Right lobe of liver (tissue), 6 donors: ENCODE measurements around the gene SOD3. TPM values are rescaled to one million over a fixed set of nuclear protein-coding genes. Genes with fewer than 3 reads are reported as not detected.

Source experiments
- ATAC-seq, 4 donors: fragments of 200-7000 bp; cut with Tn5 transposase; one replicate each; pipeline ENCODE4 v1.9.1; 2020; ENCODE audit warnings: mild to moderate bottlenecking in 4 of 4, moderate library complexity in 4 of 4
- DNase-seq, 3 donors: peaks; one replicate each; pipeline ENCODE4 v3.0.0-alpha.2; 2020
- H3K27ac ChIP-seq, 3 donors: fragments of 200-600 bp; one replicate each; pipeline ENCODE4 v1.8.0; 2022
- H3K27me3 ChIP-seq, 2 donors: fragments of 200-600 bp; one replicate each; pipeline ENCODE4 v1.8.0; 2022
- H3K36me3 ChIP-seq, 4 donors: fragments of 200-600 bp; sonication (generic) in 1 of 4; one replicate each; pipeline versions ENCODE4 v1.5.1 to v1.8.0; 2017 to 2022; ENCODE audit warnings: control low read depth in 1 of 4
- H3K4me1 ChIP-seq, 4 donors: fragments of 200-600 bp; sonication (generic) in 1 of 4; one replicate each; pipeline versions ENCODE4 v1.5.1 to v1.8.0; 2017 to 2022; ENCODE audit warnings: control low read depth in 1 of 4
- H3K4me3 ChIP-seq, 3 donors: fragments of 200-600 bp; one replicate each; pipeline ENCODE4 v1.8.0; 2022
- H3K9me3 ChIP-seq, 4 donors: fragments of 200-600 bp; sonication (generic) in 1 of 4; one replicate each; pipeline versions ENCODE4 v1.5.1 to v1.8.0; 2017 to 2022; ENCODE audit warnings: control low read depth in 1 of 4
- CTCF ChIP-seq, 4 donors: fragments of 200-600 bp in 3 of 4; fragments of 450-650 bp in 1 of 4; IDR thresholded peaks; one replicate each; pipeline versions ENCODE4 v1.5.1 to v1.8.0; 2016 to 2022; ENCODE audit warnings: antibody characterized with exemption in 4 of 4, mild to moderate bottlenecking in 2 of 4
- POLR2A ChIP-seq: fragments of 450-650 bp; IDR thresholded peaks from one replicate; pipeline ENCODE4 v1.6.1; 2017; ENCODE audit warnings: antibody characterized with exemption, mild to moderate bottlenecking
- WGBS: methylation state at CpG from one replicate; pipeline ENCODE4 v1.1.6; 2018; ENCODE audit warnings: low coverage, low lambda C conversion rate; ENCODE audit not compliant: insufficient coverage; ENCODE audit errors: missing lambda C conversion rate; 5-methylcytosine and 5-hydroxymethylcytosine counted together
- intact Hi-C, 2 donors: fragments of 100-400 bp; cut with DNase I; formaldehyde crosslinking; loops; one replicate each; pipeline versions ENCODE4 v1.11.2 to v1.14.1; 2022
- total RNA-seq, 6 experiments: library from RNA; depleted of rRNA in 2 of 6; stranded (reverse); fragments of >200 nt in 2 of 6; fragmentation: NEBNext Ultra II Directional in 3 of 6; extraction: Animal tissue kit (Norgen Biotek cat#: 25700) in 3 of 6; gene quantifications; one replicate each; pipeline versions ENCODE4 v1.1.0 to v1.2.4, GENCODE V29; 2016 to 2023
- donor health status: DM: no; HTN: yes; CAD: no.
- donor health status: DM: no; HTN: no; CAD: no.
- donor health status: DM: no; HTN: no; CAD: no.
- donor health status: DM: no; HTN: yes; CAD: no.
- donor health status: DM: no; HTN: yes; CAD: no.

The SOD3 gene
- total RNA-seq, 6 experiments from 2014 or later = 1.5 to 7.9 (median 3.6) TPM

- ATAC-seq (peak; percentile 12 to 39 (median 38)), DNase-seq (no peak)
- no peak overlapping the region for H3K27ac ChIP-seq
- WGBS = 56% methylated on average over 5 of the region's 5 CpGs
- no peaks in the 10 kb centered on the region for H3K9me3 ChIP-seq
- H3K4me1 ChIP-seq = peaks cover 0 to 8% (median 0%) of the 10 kb centered on the region in 4 donors
- H3K27me3 ChIP-seq = no peaks in the 10 kb centered on the region
- no peak overlapping the region for H3K4me3 ChIP-seq
- H3K36me3 ChIP-seq = no peaks in the 10 kb centered on the region
- TF ChIP-seq POLR2A (no peak), CTCF (IDR thresholded peaks at IDR 0.05) (no peak)
- intact Hi-C loops = no loop called here
Measured at GRCh38 chr4:24840362-24840761, 45.0 kb downstream of the SOD3 start.

- intact Hi-C loops = no loop called here
- Histone ChIP-seq H3K27me3 (no peaks in the 10 kb centered on the region), H3K4me3 (no peak overlapping the region), H3K4me1 (peaks cover 0 to 8% (median 0%) of the 10 kb centered on the region in 4 donors), H3K36me3 (no peaks in the 10 kb centered on the region), H3K27ac (no peak overlapping the region), H3K9me3 (no peaks in the 10 kb centered on the region)
- WGBS = 89% methylated on average over 3 of the region's 3 CpGs
- no peak for ATAC-seq
- TF ChIP-seq CTCF (IDR thresholded peaks at IDR 0.05) (no peak), POLR2A (no peak)
- DNase-seq = no peak
Measured at GRCh38 chr4:24840826-24841543, 45.6 kb downstream of the SOD3 start.

- WGBS = 85% methylated on average over 8 of the region's 9 CpGs
- ATAC-seq (no peak), DNase-seq (no peak)
- no peaks in the 10 kb centered on the region for H3K9me3 ChIP-seq
- no peak for TF ChIP-seq POLR2A
- no peak for TF ChIP-seq CTCF (IDR thresholded peaks at IDR 0.05)
- H3K27me3 ChIP-seq = no peaks in the 10 kb centered on the region
- no peak overlapping the region for H3K4me3 ChIP-seq
- no peak overlapping the region for H3K27ac ChIP-seq
- H3K4me1 ChIP-seq = peaks cover 0 to 8% (median 0%) of the 10 kb centered on the region in 4 donors
- no peaks in the 10 kb centered on the region for H3K36me3 ChIP-seq
- intact Hi-C loops = no loop called here
Measured at GRCh38 chr4:24842356-24842755, 47.0 kb downstream of the SOD3 start.

GRCh38 chr4:24843096-24843495 lies 47.7 kb downstream of the SOD3 start:
- TF ChIP-seq CTCF (IDR thresholded peaks at IDR 0.05) (no peak), POLR2A (no peak)
- DNase-seq = no peak
- no peaks in the 10 kb centered on the region for H3K36me3 ChIP-seq

More at GRCh38 chr4:24843096-24843495, 47.7 kb downstream of the SOD3 start:
- WGBS = 17% methylated on average over 1 of the region's 3 CpGs
- intact Hi-C loops = no loop called here
- Histone ChIP-seq H3K4me1 (peaks cover 0 to 8% (median 0%) of the 10 kb centered on the region in 4 donors), H3K9me3 (no peaks in the 10 kb centered on the region), H3K27ac (no peak overlapping the region), H3K27me3 (no peaks in the 10 kb centered on the region), H3K4me3 (no peak overlapping the region)
- ATAC-seq = peak in 1 of 4 donors; percentile 32
